Stimulated activated CD4-positive, alpha-beta T cell treated with anti-CD3 and anti-CD28 coated beads, Interleukin-15, amount 100 ng/mL, for 48 hours (primary cell): ENCODE results near the gene MTHFR.
A peak's percentile ranks its signal among the peaks of the same experiment; 100 is the strongest.

ENCODE experiments used
- DNase-seq, 2 donors: peaks; one replicate each; pipeline ENCODE4 v3.0.0-alpha.2; 2020; ENCODE audit warnings: low read depth in 2 of 2

Gene MTHFR

DNA sequence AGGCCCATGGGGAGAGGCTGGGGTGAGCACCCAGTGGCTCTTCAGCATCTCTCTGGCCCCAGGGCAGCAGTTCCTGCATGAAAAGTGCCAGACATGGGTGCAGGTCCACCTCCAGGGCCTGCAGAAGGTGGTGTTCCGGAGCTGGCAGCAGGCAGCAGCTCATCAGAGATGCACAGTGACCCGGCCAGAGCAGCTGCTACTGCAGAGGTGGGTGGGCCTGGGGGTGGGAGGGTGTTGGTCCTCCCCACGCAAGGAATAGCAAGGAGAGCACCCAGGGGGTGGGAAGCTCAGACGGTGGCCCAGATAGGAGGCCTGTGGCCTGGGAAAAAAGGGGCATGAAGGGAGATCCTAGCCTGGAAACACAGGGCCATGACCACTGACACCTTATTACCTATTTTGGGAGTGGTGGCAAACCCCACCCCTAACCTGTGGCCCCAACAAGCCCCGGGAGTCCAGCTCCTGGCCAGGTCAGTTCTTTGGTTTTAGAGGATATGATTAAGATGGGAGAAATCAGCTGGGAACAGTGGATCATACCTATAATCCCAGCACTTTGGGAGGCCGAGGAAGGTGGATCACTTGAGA, 23.5 kb downstream of the MTHFR start:
- no peak for DNase-seq

DNA sequence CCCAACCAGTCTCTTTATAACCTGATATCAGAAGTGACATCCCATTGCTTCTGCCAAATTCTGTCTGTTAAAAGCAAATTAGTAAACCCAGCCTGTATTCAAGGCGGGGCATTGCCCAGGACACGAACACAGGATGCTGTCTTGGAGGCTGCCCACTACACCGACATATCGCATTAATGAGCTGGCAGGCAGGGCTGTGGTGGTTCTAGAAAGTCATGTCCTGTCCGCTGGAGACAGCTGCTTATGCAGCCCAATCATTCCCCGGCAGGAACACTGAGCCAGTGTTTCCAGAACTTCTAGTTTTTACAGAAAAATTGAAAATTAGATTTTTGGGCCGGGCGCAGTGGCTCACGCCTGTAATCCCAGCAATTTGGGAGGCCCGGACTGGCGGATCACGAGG, 24.5 kb downstream of the MTHFR start:
- DNase-seq, result no peak

DNA sequence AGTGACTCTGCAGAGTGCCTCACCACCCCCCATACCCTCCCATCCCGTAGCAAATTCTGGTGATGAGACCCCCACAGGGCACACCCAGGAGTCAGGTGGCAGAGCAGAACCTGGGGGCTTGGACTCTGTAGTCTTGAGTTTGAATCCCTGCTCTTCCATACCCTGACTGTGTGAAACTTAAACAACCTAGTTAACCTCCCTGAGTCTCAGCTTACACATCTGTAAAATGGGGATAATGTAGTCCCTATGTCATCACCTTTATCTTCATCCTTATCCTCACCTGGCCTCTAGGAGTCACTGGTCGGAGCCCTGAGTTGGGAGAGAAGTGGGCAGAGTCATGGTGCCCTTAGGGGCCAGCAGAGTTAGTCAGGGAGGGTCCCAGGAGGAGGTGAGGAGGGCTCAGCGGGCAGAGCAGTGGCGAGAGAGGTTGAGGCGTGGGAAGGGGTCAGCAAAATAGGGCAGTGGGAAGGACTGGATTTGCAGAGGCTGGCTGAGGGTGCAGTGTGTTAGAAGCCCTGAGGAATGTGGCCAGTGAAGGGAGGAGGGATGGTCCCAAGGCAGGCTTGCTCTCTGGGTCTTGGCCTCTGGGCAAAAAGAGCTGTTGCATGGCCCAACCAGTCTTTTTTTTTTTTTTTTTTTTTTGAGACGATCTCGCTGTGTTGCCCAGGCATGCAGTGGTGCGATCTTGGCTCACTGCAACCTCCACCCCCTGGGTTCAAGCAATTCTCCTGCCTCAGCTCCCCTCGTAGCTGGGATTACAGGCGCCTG, 25.2 kb downstream of the MTHFR start:
- no peak for DNase-seq

DNA sequence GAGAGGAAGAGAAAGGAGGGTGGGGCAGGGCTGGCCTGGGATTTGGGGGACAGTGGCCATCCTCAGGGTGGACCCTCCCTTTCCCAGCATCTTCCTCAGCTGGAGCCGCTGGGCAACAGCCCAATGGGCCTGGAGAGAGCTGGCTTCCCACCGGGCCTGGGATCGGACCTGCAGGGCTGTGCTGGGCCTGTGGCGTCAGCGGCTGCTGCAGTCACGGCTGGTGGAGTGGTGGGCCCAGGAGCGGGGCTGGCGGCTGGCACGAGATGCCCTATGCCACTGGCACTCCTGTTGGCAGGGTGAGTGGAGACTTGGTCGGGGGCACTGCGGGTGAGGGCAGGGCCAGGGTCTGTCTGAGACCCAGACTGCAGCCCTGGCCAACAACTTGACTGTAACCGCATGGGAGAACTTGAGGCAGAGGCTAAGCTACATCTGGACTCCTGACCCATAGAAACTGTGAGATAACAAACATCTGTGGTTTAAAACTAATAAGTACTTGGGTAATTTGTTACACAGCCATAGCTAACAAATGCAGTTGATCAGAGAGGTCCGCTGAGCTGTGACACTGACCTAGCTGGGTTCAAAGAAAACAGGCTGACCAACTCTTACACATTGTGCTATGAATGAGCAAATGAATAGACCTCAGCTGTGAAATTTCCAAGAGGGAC, 25.9 kb downstream of the MTHFR start:
- no peak for DNase-seq

DNA sequence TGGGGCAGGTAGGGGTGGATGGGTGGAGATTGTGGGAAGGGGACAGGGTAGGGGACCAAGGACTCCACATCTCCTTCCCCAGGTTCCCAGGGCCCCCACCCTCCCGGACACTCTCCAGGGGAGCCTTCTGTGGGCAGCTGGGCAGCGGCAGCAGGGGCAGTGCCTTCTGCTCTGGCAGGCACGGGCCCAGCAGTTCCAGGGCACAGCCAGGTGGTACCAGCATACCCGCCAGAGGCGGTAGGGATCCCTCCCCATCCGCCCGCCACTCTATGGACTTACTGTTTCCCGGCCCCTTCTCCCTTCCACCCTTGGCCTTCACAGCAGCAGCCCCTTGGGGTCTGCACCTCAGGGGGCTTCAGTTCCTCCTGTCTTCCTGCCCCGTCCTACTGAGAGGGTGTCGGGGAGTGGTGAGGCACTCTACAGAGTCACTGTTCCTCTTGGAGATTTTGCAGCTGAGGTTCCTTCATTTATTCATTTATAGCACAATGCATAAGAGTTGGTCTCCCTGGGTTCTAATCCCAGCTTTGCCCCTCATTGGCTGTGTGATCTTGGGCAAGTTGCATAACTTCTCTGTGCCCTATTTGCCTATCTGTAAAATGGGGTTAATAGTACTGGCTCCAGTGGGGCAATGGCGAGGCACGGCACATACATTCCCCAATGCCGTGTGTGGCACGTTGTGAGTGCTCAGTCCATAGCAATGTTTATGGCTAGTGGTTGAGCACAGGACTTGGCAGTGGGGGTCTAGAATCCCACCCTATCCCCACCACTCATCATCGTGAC, 26.7 kb downstream of the MTHFR start:
- no peak for DNase-seq

DNA sequence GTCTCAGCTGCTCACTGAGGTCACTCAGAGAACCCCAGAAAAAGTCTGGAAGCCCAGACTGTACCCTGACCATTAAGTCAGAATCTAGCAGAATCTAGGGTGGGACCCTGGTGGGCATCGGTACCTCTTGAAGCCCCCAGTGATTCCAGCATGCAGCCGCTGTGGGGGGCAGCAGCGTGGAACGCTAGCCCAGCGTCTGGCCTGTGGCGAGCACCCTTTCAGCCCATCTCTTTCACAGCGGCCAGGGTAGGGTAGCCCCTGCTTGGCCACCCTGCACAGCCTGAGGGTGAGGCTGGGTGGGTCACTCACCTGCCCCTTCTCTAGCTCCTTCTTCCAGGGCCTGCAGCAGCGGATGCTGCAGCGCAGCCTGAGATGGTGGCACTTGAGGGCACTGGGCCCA, 27.4 kb downstream of the MTHFR start:
- no peak for DNase-seq

DNA sequence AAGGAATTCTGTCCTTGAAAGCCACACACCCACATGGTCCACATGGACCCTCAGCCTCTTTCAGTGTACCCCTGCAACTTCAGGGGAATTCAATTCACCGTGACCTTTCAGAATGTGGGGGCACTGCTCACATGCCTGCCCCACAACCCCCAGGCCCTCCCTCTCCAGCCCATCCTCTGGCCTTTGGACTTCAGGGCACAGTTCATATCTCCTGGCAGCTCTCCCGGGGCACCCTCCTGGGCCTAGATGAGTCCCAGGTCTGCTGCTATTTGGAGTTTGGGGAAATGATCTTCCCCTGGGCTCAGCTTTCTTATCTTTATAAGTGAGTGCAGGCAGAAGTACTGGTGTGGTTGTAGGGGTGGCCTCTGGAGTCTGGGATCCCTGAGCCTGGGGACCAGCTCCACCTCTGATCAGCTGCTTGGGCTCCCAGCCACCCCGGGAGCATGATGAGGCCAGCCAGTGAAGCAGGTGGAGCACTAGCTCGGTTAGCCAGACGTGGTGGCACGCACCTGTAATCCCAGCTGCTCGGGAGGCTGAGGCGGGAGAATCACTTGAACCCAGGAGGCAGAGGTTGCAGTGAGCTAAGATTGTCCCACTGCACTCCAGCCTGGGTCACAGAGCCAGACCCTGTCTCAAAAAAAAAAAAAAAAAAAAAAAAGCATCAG, 28.0 kb downstream of the MTHFR start:
- no peak for DNase-seq

DNA sequence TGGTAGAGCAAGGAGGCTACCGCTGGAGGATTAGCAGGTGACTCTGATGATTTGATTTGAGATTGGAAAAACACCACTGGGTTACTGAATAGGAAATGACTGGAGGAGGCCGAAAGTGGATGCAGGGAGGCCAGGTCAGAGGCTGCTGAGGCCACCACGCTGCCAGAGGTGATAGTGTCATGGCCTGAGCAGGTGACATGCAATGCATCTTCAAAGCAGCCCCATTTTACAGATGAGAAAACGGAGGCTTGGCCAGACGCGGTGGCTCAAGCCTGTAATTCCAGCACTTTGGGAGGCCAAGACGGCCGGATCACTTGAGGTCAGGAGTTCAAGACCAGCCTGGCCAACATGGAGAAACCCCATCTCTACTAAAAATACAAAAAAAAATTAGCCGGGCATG, 31.0 kb downstream of the MTHFR start:
- no peak for DNase-seq

DNA sequence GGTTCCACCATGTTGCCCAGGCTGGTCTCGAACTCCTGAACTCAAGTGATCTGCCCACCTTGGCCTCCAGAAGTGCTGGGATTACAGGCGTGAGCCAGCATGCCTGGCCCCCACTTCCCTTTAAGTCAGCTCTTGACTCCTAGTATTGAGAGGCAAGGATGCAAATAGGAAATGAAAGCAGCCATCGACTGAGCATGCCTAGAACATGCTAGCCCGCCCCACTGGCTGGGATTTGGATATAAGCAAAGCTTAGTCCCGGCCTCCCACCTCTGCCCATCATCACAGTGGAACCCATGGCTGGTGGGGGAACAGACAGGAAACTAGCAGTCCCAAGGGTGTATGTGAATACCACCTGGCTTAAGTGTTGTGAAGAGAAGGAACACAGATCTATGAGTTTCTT, 33.3 kb downstream of the MTHFR start:
- no peak for DNase-seq

DNA sequence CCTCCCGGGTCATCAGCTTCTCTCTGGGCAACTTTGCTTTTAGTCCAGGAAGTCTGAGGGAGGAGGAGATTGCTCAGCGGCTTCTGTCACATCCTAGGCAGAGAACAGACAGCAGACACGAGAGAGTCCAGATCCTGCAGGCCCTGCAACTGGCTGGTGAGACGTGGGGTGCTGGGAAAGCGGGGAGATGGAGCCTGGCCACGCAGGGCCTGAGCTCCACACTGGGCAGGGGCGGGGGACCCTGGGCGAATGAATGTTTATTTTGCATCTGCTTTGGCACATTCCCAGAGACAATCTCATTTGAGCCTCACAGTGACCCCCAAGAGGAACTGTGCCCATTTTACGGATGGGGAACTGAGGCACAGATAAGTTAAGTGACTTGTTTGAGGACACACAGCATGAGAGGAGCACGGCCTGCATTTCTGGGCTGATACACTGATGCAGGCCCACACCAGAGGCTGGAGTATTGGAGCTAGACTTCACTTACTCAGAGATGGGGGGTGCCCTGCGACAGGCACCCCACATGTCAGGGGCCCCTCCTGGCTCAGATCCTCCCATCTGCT, 34.2 kb downstream of the MTHFR start:
- DNase-seq, result no peak

DNA sequence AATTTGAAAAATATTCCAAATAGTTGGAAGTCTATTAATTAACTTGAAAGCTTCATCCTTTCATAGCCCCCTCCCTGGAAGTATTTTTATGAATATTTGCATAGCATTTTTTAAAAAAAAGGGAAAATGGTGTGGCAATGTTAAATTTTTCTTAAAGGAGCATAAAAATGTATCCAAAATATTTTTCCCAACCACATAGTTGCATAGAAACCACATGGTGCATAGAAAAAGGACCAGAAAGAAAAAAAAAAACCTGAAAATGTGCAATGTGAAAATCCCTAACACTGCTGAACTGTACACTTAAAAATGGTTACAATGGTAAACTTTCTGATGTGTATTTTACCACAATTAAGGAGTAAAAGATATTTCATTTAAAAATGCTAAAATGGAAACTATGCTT, 35.8 kb downstream of the MTHFR start:
- no peak for DNase-seq

DNA sequence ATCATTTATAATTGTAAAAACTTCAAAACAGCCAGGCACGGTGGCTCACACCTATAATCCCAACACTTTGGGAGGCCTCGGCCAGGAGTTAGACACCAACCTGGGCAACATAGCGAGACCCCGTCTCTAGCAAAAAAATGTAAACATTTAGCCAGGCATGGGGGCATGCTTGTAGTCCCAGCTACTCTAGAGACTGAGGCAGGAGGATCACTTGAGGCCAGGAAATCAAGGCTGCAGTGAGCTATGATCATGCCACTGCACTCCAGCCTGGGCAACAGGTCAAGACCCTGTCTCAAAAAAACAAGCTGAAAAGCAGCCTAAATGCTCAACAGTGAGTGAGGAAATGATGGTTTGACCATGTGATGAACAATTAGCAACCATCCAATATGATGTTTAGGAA, 36.5 kb downstream of the MTHFR start:
- DNase-seq, result no peak

DNA sequence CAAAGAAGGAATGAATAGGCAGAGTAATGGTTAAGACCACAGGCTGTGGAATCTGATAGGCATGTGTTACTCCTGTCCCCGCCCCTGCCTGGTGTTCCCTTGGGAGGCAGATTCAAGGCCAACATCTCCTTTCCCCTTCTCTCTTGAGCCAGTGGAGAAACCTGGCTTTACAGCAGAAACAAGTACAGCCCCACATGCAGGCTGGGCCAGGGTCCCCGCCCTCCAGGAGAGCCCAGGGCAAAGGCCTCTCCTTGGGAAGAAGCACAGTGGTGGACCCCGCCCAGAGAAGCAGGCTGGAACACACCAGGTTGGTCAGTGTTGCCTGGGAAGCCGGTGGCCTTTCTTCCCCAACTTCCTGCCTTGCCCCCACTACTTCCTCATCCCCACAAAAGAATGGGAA, 36.9 kb downstream of the MTHFR start:
- DNase-seq, result no peak

DNA sequence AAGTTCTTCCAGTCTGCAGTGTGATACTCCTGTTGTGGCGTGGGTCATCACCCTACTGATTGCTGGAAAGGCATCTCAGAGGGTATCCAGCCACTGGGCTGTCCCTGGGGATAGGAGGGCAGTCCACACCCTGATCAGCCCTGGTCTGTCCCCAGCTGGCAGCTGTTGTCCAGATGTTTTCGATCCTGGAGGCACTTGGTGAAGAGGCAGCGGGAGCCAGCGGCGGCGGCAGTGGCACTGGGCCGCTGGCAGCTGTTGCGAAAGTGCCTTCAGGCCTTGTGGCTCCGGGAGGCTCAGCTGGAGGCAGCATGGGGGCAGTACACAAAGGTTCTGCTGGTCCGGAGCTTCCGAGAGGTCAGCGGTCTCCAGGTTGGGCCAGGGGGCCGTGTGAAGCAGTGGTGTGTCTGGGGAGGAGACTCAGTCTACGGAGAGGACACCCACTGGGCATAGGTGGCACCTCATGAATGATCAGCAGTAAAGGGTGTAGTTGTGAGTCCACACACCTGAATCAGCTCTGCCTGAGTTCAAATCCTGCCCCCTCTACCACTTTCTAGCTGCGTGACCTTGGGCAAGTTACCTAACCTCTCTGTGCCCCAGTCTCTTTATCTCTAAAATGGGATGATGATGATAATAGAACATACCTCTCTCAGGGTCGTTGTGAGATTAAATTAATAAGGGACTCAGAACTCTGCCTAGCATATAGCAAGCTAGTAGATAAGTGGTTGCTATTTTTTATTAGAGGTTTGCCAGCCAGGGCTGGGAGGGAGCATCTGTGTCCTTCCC, 37.7 kb downstream of the MTHFR start:
- no peak for DNase-seq

DNA sequence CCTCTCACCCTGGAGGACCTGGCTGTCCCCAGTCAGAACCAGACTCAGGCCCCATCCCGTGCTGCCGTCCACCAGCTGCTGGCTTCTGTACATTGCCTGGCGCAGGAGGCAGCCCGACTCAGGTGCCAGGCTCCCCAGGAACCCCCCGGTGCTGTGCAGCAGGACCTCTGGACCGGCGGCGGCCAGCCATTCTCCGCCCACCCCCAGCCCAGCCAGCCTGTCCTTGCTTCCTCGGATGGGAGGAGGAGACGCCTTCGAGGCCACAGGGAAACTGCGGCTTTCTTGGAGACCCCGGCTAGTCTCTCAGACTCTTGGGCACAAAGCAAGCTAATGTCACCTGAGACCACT, 39.4 kb downstream of the MTHFR start:
- no peak for DNase-seq

DNA sequence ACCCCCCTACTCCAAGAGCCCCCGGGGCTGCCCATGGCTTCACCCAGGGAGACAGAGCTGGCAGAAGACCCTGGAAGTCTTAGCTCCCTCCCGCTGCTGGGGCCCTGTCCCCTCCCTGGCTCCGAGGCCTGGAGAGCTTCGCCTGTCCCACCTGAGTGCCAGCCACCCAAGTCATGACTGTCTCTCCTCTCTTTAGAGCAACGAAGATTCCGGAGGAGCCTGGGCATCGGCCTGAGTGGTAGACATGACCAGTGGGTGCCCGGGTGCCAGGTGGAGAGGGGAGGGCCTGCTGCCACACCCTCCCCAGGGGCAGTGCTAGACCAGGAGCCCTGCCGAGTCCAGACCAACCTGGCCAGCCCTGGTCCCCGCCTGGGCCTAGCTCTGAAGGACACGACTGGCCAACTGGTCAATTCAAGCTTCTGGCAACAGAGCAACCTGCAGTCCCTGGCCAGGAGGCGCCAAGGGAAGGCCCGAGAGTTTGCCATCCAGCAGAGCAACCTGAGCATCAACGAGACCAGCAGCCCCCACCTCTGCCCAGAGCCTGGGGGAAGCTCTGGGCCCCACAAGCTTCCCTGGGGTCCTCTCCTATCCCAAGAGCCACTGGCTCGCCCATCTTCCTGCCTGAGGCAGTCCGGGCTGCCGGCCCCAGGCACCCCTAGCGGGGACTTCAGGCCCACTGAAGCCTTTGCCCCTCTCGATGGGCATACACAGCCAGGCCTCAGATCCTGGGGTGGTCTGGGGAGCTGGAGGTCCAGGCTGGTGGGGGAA, 39.9 kb downstream of the MTHFR start:
- DNase-seq, result no peak

DNA sequence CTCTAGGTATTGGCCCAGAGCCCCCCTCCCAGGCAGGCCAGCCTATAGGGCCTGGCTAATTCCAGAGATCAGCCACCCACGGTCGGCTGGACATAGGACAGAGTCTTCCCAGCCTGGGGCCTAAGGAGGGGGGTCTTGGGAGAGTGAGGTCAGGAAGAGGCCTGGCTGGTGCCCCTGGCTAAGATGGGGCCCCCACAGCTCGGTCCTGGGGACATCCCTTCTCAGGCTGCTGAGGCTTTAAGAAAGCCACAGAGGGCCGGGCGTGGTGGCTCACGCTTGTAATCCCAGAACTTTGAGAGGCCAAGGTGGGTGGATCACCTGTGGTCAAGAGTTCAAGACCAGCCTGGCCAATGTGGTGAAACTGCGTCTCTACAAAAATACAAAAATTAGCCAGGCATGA, 41.2 kb downstream of the MTHFR start:
- DNase-seq, result no peak

DNA sequence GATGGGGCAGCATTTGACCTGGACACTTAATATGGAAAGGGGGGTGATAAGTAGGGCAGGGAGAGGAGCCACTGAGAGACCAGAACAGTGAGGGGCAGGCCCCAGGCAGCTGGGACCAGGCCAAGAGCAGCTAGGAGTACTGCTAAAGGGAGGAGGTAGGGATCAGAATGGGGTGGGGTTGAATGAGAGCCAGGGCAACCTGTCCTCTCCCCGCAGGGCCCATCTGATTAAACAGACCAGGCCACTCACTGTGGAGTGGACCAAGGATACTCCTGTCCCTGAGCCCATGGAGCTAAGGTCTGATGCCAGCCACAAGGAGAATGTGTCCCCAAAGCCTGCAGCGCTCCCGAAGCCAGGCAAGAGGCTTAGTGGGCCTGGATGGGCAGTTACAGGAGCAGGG, 41.6 kb downstream of the MTHFR start:
- DNase-seq, result no peak

DNA sequence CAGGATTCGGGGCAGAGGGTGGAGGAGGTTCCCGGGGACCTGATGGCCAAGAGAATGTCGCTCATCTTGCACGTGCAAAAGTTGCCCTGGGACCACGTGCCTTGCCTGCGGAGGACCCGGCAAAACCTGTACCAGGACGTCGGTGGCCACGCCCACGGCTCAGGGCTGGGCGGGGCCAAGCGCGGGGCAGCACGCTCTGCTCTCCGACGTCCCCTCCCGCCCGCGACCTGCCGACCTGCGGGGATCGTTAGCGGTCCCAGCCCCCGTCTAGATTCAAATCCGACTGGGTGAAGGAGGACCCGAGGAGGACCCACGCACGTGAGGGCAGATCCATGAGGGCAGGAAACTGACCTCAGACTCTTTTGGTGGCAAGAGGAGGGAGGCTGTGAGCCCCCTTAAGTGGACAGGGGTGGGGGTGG, 43.8 kb downstream of the MTHFR start, which contains the start of gene C1orf167:
Gene C1orf167 (plus strand): TSS at position 206 of the 419 bp plus-strand sequence. CDS start 2,208 bp downstream, outside the sequence.
- peak in 1 of 2 donors; percentile 29 for DNase-seq

DNA sequence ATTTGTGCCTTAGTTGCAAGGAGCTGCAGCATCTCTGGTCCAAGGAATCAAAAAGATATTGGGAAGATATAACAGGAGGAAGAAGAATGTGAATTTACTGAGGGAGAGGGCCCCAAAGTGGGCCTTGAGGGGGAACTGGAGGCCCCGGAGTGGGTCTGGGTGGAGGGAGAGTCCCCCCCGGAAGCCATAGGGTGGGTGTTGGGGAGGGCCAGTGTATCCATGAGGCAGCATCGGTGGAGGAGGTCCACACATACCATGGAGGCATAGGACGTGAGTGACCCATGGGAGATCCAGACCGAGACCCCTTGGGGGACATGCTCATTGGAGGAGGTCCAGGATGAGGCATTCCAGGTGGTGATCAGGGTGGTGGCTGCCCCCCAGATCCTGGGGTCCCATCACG, 44.5 kb downstream of the MTHFR start:
- no peak for DNase-seq
